HG02588 (cell line): ENCODE results near the gene KRT80.

ENCODE experiments used
- ATAC-seq: cut with Tn5 transposase; IDR thresholded peaks from one replicate; pipeline ENCODE4 v1.9.1; 2021; ENCODE audit warnings: mild to moderate bottlenecking, moderate library complexity; ENCODE audit not compliant: unreplicated experiment

Gene KRT80

GRCh38 chr12:52181746-52182145, 10.1 kb downstream of the KRT80 start:
- ATAC-seq: no peak

DNA sequence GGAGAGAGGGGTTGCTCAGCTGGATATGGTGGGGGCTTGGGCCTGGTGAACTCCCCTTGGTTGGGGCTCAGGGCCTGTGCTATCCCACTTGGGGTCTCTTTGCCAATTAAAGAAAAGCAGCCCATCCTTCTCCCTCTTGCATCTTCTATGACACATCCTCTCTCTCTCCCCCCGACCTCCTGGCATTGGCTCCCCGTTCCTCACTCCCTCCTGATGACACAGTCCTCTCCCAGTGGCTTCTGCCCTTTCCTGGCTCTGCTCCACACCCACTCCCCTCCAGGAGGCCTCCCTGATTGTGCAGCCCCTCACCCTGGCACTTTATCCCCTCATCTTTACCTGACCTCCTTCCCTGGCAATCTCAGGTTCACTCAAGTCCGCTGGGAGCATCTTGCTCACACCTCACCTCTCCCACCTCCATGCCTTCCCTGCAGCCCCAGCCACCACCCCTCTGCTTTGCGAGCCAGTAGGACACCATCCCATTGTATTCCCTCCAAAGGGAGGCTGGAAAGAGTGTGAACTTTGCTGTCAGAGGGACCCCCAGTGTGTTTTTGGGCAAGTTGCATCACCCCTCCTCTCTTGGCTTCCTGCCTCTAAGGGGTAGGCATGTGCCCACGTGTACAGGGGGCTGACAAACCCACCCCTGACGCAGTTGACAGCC, 10.7 kb downstream of the KRT80 start:
- ATAC-seq: no peak

GRCh38 chr12:52179396-52179973, 12.3 kb downstream of the KRT80 start:
- ATAC-seq: no peak

GRCh38 chr12:52178984-52179383, 12.8 kb downstream of the KRT80 start:
- ATAC-seq: no peak

DNA sequence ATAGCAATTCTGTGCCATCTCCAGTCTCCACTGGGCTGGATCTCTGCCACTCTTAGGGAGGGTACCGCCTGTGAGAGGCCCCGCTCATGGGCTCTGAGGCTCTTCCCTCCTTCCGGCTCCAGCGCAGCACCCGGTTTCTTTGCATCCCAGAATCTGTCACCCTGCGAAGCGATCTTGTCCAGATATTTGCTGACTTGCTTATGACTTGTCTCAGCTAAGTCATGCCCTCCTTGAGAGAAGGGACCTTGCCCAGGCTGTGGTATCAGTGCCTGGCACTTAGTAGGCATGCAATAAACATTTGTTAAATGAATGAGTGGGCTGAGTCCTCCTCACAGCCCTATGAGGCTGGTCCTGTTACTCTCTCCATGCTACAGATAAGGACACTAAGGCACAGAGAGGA, 13.4 kb downstream of the KRT80 start:
- ATAC-seq: no peak

GRCh38 chr12:52175371-52176350, 16.2 kb downstream of the KRT80 start:
- no peak for ATAC-seq

GRCh38 chr12:52173526-52173925, 18.3 kb downstream of the KRT80 start:
- no peak for ATAC-seq

DNA sequence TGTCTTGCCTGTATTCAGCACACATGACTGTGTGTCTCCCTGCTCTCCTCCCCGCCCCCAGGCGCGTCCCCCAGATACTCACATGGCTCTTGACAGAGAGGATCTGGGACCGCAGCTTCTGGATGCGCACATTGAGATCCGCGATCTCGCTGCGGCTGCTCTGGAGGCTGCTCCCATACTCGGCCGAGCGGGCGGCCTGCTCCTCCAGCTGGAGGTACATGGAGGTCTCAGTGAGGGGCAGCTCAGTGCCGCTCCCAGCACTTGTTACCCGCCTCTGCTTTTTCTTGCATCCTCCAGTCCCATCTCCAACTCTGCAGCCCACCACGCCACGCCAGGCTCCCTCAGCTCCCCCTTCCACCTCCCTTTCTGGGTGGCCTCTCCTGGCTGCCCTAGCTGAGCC, 18.9 kb downstream of the KRT80 start:
- ATAC-seq: no peak

- ATAC-seq: no peak
Observed at GRCh38 chr12:52171950-52172512, 19.8 kb downstream of the KRT80 start.

GRCh38 chr12:52170827-52171226, 21.0 kb downstream of the KRT80 start:
- ATAC-seq: no peak

DNA sequence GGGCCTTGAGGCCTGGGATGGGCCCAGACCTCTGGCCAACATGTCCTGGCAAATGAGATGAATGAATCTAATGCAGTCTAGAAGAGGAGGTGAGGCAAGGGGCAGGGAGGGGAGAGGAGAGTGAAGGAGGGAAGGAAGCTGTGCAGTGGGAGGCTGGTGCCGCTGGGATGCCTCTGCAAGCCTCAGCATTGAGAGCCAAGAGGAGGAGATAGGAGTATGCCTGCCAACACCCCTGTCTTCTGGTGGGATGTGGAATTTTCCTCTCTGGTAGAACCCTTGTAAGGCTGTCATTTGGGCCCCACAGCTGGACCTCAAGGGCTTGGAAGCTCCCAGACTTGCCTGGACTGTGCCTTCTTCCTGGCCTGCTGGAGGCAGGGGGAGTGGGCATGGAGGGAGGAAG, 21.9 kb downstream of the KRT80 start:
- ATAC-seq: no peak

GRCh38 chr12:52168019-52168717, 23.6 kb downstream of the KRT80 start:
- no peak for ATAC-seq

DNA sequence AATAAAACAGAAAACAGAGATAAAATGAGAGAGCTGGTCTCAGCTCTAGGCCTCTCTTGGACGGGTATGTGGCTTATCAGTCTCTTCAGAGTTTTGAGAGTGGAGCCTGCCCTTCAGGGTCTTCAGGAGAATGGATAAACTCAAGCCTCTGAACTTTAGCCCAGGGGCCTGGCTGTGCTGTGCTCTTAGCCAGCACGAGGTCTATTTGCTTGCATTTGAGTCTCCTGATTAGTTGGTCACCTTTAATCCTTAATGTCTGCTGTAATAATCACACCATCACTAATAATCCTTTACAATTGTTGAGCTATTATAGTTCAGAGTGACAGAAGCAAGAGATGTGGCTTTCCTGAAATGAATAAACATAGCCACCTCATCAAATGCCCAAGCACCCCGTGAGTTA, 24.3 kb downstream of the KRT80 start:
- no peak for ATAC-seq

GRCh38 chr12:52166672-52167071, 25.1 kb downstream of the KRT80 start:
- ATAC-seq: no peak

DNA sequence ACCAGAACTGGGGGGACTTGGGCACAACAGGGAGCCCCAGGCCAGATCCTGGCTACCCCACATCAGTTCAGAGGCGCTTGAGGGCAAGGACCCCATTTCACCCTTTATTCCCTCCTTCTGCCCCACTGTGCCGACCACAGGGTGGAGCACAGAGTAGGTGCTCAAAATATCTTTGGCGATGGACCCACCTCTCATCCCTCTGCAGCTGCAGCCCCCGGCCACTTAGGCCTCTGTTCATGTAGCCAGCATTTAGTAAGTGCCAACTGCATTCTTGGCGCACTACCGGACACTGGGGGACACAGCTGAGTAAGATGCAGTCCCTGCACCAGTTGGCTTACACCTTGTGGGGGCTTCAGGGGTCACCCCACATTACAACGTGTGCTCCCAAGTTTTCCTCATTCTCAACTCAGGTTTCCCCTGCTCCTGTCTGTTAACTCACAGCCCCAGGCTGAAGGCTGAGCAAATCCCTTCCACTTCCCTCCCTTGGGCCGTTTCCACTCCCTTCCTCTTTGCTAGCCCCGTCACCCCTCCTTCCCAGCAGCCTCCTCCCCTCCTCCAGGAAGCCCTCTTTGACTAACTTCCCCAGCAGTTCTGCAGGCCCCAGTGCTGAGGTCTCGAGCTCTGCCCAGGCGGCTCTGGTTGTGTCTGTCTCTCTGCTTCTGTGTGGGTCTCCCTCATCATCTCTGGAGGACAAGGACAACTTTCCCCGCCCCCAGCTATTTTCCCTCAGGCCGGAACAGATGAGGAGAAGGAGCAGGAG, 26.5 kb downstream of the KRT80 start:
- ATAC-seq: no peak

GRCh38 chr12:52164624-52165023, 27.2 kb downstream of the KRT80 start:
- no peak for ATAC-seq

DNA sequence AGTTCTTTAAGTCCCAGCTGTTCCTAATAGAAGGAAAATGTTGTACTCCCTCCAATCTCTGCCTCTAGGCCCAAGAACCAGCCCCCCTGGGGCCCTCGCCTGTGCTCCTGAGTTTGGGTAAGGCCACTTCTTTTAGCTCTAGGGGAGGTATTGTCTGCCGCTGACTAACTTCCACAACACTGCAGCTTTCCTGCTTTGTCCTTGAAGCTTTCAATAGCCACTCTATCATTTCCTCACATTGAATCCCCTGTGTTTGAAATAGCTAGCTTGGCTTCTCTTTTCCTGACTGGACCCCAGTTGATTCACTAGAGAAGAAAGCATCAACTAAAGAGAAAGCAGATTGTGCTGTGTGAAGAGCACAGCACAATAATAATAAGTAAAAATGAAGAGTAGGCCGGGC, 28.8 kb downstream of the KRT80 start:
- no peak for ATAC-seq

- no peak for ATAC-seq
Observed at GRCh38 chr12:52160200-52160599, 31.6 kb downstream of the KRT80 start.

DNA sequence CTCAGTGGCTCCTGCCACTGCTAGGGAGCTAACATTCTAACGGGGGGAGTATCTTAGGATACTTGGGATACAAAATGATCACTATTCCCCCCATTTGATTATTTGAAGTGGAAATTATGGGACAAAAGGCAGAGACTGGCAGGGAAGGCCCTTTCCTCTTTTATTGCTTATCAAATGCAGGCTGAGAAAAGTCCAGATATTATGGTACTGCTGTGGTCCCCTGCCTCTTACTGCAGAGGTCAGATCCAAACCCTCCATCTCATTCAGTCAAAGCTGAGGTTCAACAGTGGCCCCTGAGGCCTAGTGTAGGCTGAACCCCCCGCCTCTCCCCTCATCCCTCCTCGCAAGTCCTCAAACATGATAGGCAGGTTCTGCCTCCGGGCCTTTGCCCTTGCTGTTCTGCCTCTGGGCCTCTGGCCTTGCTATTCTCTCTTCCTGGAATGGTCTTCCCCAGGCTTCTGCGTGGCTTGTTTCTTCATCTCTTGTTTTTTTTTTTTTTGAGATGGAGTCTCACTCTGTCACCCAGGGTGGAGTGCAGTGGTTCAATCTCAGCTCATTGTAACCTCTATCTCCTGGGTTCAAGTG, 34.2 kb downstream of the KRT80 start:
- no peak for ATAC-seq
